Measurements from ENCODE around the gene UGT1A5.
A peak's percentile ranks its signal among the peaks of the same experiment; 100 is the strongest.
"Not testable (repeated sequence)": the region's sequence is repeated elsewhere in the genome, so short reads cannot be mapped to it uniquely, and the experiment has no call there.

Gene UGT1A5

DNA sequence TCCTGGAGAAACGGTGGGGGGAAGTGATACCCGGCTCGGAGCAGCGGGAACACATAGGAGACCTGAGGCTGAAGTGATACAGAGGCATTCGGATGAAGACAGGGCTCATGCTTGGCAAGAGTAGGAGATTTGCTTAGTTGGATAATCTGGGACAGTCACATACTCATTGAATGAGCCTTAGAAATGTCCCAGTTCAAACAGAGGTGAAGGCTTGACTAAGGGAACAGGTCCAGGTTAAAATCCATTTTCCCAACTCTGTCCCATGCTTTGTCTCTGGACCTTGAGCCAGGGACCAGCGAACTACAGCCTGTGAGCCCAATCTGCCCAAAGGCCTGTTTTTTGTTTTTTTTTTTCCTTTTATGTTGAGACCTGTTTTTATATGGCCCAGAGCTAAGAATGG lies 18.7 kb upstream of the UGT1A5 start:
- no peak for DNase-seq (ENCODE audit: low read depth, low spot score)

DNA sequence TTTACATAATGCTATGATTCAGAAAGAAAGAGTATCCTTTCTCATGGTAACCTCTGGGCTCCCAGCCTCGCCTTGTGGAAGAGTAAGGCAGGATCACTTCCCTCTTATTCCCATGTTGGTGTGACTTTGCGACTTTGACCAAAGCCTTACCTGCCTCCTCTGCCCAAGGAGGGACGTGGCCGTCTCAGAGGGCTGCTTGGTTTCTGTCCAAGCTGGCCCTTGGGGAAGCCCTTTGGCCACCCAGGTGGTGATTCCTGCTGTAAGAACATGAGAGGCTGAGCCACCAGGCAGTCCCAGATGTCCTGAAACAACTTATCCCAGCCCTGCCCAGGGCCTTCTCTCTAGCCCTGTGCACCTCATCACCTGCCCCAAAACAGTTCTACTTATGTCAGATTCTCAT lies 14.0 kb upstream of the UGT1A5 start:
- no peak for DNase-seq (ENCODE audit: low read depth, low spot score)

DNA sequence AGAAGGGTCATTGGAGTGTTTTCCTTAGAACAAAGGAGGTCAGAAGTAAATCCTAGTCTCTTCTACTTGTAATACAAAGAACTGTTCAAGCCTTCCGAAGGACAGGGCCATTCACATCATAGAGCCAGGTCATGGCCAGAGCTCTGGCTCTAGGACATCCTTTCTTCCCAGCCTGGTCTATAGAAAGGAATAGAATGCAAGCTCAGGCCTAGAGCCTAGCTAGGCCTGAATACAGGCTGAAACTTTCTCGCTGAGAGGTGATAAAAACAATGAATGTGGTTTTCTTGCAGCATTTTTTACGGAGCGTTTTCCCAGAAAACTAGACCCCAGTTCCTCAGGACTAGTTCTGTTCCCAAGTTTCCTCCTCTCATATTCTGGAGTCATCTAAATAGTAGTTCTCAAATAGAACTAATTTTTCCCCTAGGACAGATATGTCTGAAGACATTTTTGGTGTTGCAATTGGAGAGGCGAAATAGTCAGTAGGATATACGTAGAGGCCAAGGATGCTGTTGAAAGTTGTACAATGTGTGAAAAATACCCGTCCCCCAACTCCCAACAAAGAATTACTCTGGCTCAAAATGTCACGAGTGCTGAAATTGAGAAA lies 13.2 kb upstream of the UGT1A5 start:
- DNase-seq (ENCODE audit: low read depth, low spot score), result no peak

- DNase-seq (ENCODE audit: low read depth, low spot score), result no peak
Observed at GRCh38 chr2:233700028-233700635, 12.6 kb upstream of the UGT1A5 start.

- not testable (repeated sequence) for DNase-seq (ENCODE audit: low read depth, low spot score)
Observed at GRCh38 chr2:233700842-233701241, 11.9 kb upstream of the UGT1A5 start.

DNA sequence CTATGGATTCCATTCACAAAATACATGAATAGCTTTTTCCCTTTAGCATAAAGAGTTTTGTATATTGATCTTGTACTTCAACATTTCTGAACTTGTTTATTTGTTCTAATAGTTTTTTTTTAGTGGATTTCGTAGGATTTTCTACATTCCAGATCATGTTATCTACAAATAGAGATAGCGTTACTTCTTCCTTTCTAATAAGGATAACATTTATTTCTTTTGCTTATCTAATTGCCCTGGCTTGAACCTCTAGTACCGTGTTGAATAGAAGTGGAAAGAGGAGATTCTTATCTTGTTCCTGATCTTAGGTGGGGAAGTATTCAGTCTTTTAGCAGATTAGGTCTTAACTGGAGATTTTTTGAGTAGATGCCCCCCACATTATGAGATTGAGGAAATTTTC lies 10.5 kb upstream of the UGT1A5 start:
- DNase-seq (ENCODE audit: low read depth, low spot score), result no peak

DNA sequence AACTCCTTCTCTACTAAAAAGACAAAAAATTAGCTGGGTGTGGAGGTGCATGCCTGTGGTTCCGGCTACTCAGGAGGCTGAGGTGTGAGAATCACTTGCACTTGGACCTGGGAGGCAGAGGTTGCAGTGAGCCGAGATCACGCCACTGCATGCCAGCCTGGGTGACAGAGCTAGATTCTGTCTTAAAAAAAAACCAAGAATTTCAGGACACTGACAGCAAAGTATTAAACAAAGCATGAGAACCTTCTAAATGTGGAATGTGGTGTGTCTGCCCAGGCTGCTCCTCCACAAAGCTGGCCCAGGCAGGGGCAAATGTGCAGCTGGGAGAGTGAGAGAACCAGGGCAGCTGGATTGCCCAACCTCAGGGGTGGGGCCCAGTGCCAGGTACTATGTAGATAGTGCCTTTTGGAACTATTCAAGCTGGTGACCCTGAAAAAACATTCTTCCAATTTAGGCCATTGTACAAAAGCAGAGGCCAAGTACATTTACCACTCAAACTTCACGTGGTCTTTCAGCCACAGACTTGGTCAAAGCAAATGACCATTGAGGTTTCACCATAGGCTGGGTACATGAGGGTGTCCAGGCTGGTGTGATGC lies 6.7 kb upstream of the UGT1A5 start:
- DNase-seq (ENCODE audit: low read depth, low spot score), result no peak

GRCh38 chr2:233706720-233707119 lies 6.0 kb upstream of the UGT1A5 start:
- DNase-seq (ENCODE audit: low read depth, low spot score), result no peak

- no peak for DNase-seq (ENCODE audit: low read depth, low spot score)
Observed at GRCh38 chr2:233707940-233708644, 4.6 kb upstream of the UGT1A5 start.

GRCh38 chr2:233708942-233709341 lies 3.8 kb upstream of the UGT1A5 start:
- no peak for DNase-seq (ENCODE audit: low read depth, low spot score)

DNA sequence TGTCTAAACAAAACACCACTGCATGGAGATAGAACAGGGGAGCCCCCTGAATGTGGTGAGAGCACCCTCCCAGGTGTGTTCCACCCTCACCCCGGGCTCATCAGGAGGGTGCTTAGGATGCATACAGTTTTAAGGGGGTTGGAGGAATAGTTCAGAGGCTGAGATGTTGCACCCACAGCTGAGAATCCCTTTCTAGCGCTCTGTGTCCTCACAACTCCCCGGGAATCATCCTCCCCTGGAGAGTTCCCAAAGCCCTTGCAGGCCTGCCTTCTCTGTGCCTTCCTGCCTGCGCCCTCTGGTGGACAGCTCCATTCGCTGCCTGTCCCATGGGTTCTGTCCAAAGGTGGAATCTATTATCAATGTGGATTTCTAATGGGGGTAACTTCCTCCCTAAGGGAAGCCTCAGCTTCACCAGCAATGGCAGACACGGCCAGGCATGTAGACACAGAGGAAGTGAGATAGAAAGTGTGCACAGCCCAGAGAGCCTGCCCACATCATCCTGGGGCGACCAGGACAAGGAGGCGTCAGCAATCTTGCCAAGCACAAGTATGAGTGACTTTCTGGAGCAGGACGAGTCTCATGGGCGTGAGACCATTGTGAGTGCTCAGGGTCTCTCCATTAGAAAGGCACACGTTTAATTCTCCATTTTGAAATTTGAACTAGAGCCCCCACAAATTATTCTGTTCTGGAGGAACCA lies 1.2 kb upstream of the UGT1A5 start:
- peak; percentile 20 for DNase-seq (ENCODE audit: low read depth, low spot score)

DNA sequence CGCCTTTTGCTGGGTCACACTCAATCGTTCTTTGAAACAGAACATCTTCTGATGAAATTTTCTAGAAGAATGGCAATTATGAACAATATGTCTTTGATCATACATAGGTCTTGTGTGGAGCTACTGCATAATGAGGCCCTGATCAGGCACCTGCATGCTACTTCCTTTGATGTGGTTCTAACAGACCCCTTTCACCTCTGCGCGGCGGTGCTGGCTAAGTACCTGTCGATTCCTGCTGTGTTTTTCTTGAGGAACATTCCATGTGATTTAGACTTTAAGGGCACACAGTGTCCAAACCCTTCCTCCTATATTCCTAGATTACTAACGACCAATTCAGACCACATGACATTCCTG lies 532 bp downstream of the UGT1A5 start:
- DNase-seq (ENCODE audit: low read depth, low spot score), result no peak

DNA sequence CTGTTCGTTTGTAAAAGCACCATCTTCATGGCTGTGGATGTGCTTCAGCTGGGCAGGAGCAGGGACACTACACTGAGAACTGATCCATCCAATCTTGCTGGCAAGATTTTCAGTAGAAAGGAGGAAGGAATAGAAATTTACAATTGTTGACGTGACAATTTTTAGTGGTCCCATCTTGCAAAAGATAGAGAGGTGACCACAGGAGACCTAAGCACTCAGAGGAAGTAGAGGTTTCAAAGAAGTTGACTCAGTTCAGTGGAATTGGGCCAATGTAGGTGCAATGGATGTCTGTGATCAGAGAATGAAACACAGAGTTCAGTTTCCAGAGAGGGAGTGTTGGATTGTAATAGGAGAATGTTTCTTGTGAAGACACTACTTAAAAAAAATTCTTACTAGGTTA lies 1.4 kb downstream of the UGT1A5 start:
- no peak for DNase-seq (ENCODE audit: low read depth, low spot score)

- DNase-seq (ENCODE audit: low read depth, low spot score), result no peak
Observed at GRCh38 chr2:233718552-233718951, 5.8 kb downstream of the UGT1A5 start, which contains the start of gene UGT1A4. UGT1A4 (plus strand) TSS chr2:233718736; CDS start chr2:233718821, 85 bp downstream.

GRCh38 chr2:233728723-233729301 lies 16.1 kb downstream of the UGT1A5 start, which contains the start of gene UGT1A3:
UGT1A3 (plus strand) TSS chr2:233729042; CDS start chr2:233729127, 85 bp downstream.
- DNase-seq (ENCODE audit: low read depth, low spot score), result no peak

DNA sequence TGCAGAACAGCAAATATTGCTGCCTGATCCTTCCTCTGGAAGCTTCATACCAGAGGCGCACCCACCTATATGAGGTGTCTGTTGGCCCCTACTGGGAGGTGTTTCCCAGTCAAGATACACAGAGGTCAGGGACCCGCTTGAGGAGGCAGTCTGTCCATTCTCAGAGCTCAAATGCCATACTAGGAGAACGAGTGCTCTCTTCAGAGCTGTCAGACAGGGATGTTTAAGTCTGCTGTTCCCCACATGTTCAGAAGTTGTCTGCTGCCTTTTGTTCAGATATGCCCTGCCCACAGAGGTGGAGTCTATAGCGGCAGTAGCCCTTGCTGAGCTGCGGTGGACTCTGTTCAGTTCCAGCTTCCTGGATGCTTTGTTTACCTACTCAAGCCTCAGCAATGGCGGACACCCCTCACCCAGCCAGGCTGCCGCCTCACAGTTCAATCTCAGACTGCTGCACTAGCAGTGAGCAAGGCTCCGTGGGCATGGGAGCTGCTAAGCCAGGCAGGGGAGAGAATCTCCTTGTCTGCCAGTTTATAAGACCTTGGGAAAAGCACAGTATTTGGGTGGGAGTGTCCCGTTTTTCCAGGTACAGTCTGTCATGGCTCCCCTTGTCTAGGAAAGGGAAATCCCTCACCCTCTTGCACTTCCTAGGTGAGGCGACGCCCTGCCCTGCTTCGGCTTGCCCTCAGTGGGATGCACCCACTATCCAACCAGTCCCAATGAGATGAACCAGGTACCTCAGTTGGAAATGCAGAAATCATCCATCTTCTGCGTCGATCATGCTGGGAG lies 24.4 kb downstream of the UGT1A5 start:
- not testable (repeated sequence) for DNase-seq (ENCODE audit: low read depth, low spot score)

GRCh38 chr2:233740870-233741269 lies 28.2 kb downstream of the UGT1A5 start:
- DNase-seq (ENCODE audit: low read depth, low spot score), result no peak

GRCh38 chr2:233743464-233744259 lies 31.0 kb downstream of the UGT1A5 start:
- DNase-seq (ENCODE audit: low read depth, low spot score), result no peak

DNA sequence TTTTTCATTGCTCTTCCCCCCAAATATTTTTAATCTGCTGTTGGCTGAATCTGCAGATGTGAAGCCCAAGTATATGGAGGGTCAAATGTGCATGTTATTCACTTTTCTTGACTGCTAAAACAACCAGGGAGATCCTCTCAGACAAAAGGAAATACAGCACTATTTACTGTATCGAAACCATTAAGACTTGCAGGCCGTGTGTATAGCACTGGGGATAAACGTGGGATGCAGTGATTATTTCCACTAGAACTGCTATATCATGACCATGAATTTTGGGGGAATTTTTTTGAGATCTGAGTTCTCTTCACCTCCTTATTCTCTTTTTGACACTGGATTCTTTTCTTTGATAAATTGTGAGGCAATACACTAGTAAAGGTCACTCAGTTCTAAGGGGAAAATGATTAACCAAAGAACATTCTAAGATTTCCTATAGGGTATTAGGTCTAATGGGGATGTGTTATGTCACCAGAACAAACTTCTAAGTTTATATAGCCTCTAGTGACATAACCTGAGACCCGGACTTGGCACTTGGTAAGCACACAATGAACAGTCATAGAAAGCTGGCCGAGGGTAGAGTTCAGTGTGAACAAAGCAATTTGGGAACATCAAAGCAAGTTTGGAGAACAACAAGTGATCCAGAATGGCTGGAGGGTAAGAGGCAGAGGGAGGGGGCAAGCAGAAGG lies 32.5 kb downstream of the UGT1A5 start:
- no peak for DNase-seq (ENCODE audit: low read depth, low spot score)

All from smooth muscle cell of the brain vasculature (primary cell).